ENCODE results near the gene C3orf85. TPM values are rescaled to one million over a fixed set of nuclear protein-coding genes. Genes with fewer than 3 reads are reported as not detected.
A peak's percentile ranks its signal among the peaks of the same experiment; 100 is the strongest.

C3orf85 gene
- total RNA-seq, 1 donor from 2014 or later: not detected

GRCh38 chr3:109116031-109116430, 20.5 kb upstream of the C3orf85 start:
- TF ChIP-seq CTCF (conservative IDR thresholded peaks at IDR 0.05): no peak
- Mint-ChIP-seq H3K27ac (ENCODE audit: unreplicated experiment) (peak overlapping the region; percentile 25), H3K4me1 (peaks cover 7% of the 10 kb centered on the region), H3K4me3 (no peak overlapping the region), H3K27me3 (ENCODE audit: low read depth) (no peaks in the 10 kb centered on the region), H3K9me3 (no peaks in the 10 kb centered on the region), H3K36me3 (ENCODE audit: low read depth) (no peaks in the 10 kb centered on the region)
- DNase-seq (ENCODE audit: low read depth, low spot score): no peak

- Mint-ChIP-seq H3K27me3 (ENCODE audit: low read depth) (no peaks in the 10 kb centered on the region), H3K9me3 (peaks cover 4% of the 10 kb centered on the region), H3K27ac (ENCODE audit: unreplicated experiment) (no peak within 1 kb of the TSS), H3K4me3 (no peak within 1 kb of the TSS), H3K36me3 (ENCODE audit: low read depth) (peaks cover 7% of the 10 kb centered on the region), H3K4me1 (peaks cover 5% of the 10 kb centered on the region)
- no peak for DNase-seq (ENCODE audit: low read depth, low spot score)
- no peak for TF ChIP-seq CTCF (conservative IDR thresholded peaks at IDR 0.05)
Measured at GRCh38 chr3:109117939-109118338, 18.6 kb upstream of the C3orf85 start, which contains the start of gene MORC1. Gene MORC1 (minus strand): TSS chr3:109118134. CDS start chr3:109118059, 75 bp downstream.

- Mint-ChIP-seq H3K27me3 (ENCODE audit: low read depth) (no peaks in the 10 kb centered on the region), H3K4me1 (no peaks in the 10 kb centered on the region), H3K36me3 (ENCODE audit: low read depth) (peaks cover 7% of the 10 kb centered on the region), H3K4me3 (no peak overlapping the region), H3K9me3 (peaks cover 4% of the 10 kb centered on the region), H3K27ac (ENCODE audit: unreplicated experiment) (no peak overlapping the region)
- no peak for TF ChIP-seq CTCF (conservative IDR thresholded peaks at IDR 0.05)
- DNase-seq (ENCODE audit: low read depth, low spot score): no peak
Measured at GRCh38 chr3:109118584-109118983, 17.9 kb upstream of the C3orf85 start.

GRCh38 chr3:109122690-109123089, 13.8 kb upstream of the C3orf85 start:
- Mint-ChIP-seq H3K27me3 (ENCODE audit: low read depth) (no peaks in the 10 kb centered on the region), H3K9me3 (peaks cover 4% of the 10 kb centered on the region), H3K4me1 (peaks cover 18% of the 10 kb centered on the region), H3K4me3 (no peak overlapping the region), H3K36me3 (ENCODE audit: low read depth) (peaks cover 7% of the 10 kb centered on the region), H3K27ac (ENCODE audit: unreplicated experiment) (no peak overlapping the region)
- DNase-seq (ENCODE audit: low read depth, low spot score): no peak
- TF ChIP-seq CTCF (conservative IDR thresholded peaks at IDR 0.05): no peak

- Mint-ChIP-seq H3K4me3 (no peak overlapping the region), H3K36me3 (ENCODE audit: low read depth) (peaks cover 7% of the 10 kb centered on the region), H3K27me3 (ENCODE audit: low read depth) (no peaks in the 10 kb centered on the region), H3K9me3 (peaks cover 7% of the 10 kb centered on the region), H3K27ac (ENCODE audit: unreplicated experiment) (no peak overlapping the region), H3K4me1 (peaks cover 18% of the 10 kb centered on the region)
- TF ChIP-seq CTCF (conservative IDR thresholded peaks at IDR 0.05): no peak
- no peak for DNase-seq (ENCODE audit: low read depth, low spot score)
Measured at GRCh38 chr3:109125902-109126301, 10.6 kb upstream of the C3orf85 start.

- no peak for DNase-seq (ENCODE audit: low read depth, low spot score)
- no peak for TF ChIP-seq CTCF (conservative IDR thresholded peaks at IDR 0.05)
- Mint-ChIP-seq H3K9me3 (peaks cover 6% of the 10 kb centered on the region), H3K4me3 (no peak overlapping the region), H3K27ac (ENCODE audit: unreplicated experiment) (no peak overlapping the region), H3K4me1 (peaks cover 18% of the 10 kb centered on the region), H3K27me3 (ENCODE audit: low read depth) (no peaks in the 10 kb centered on the region), H3K36me3 (ENCODE audit: low read depth) (peaks cover 3% of the 10 kb centered on the region)
Measured at GRCh38 chr3:109127553-109127952, 9.0 kb upstream of the C3orf85 start.

Measured in neural crest cell (in vitro differentiated cells).